NCI-H460 (cell line): ENCODE results near the gene CLCN7. TPM values are rescaled to one million over a fixed set of nuclear protein-coding genes. Genes with fewer than 3 reads are reported as not detected.

ENCODE experiments used
- DNase-seq: peaks from one replicate; pipeline ENCODE4 v3.0.0-alpha.2; 2016; ENCODE audit warnings: low read depth; ENCODE audit errors: extremely low read depth
- total RNA-seq: library from RNA; depleted of rRNA; stranded (reverse); fragments of >200 nt; shearing (Covaris generic); gene quantifications from 2 replicates; pipeline ENCODE4 v1.2.3, GENCODE V29; 2014

Gene CLCN7
- total RNA-seq, 1 experiment from 2014 or later, result 62.0 TPM

GRCh38 chr16:1466054-1466453 is 8.8 kb downstream of the CLCN7 start:
- DNase-seq, result no peak

- DNase-seq, result no peak
Measured at GRCh38 chr16:1465567-1465915, 9.3 kb downstream of the CLCN7 start.

- DNase-seq, result no peak
Measured at GRCh38 chr16:1464894-1465566, 9.8 kb downstream of the CLCN7 start.

GRCh38 chr16:1464196-1464893 is 10.5 kb downstream of the CLCN7 start:
- no peak for DNase-seq

GRCh38 chr16:1461146-1461545 is 13.7 kb downstream of the CLCN7 start:
- no peak for DNase-seq

- DNase-seq, result no peak
Measured at GRCh38 chr16:1460602-1461138, 14.2 kb downstream of the CLCN7 start.

- DNase-seq, result no peak
Measured at GRCh38 chr16:1459967-1460366, 14.9 kb downstream of the CLCN7 start.

GRCh38 chr16:1458977-1459341 is 15.9 kb downstream of the CLCN7 start:
- DNase-seq, result no peak

- DNase-seq, result no peak
Measured at GRCh38 chr16:1458336-1458976, 16.4 kb downstream of the CLCN7 start.

GRCh38 chr16:1457489-1458245 is 17.2 kb downstream of the CLCN7 start:
- DNase-seq, result no peak

GRCh38 chr16:1456951-1457350 is 17.9 kb downstream of the CLCN7 start:
- no peak for DNase-seq

- DNase-seq, result no peak
Measured at GRCh38 chr16:1455190-1456171, 19.3 kb downstream of the CLCN7 start.

- DNase-seq, result no peak
Measured at GRCh38 chr16:1454561-1454960, 20.3 kb downstream of the CLCN7 start.

GRCh38 chr16:1453316-1453715 is 21.5 kb downstream of the CLCN7 start:
- DNase-seq, result no peak

- no peak for DNase-seq
Measured at GRCh38 chr16:1452530-1452929, 22.3 kb downstream of the CLCN7 start.

- DNase-seq, result no peak
Measured at GRCh38 chr16:1451702-1452392, 23.0 kb downstream of the CLCN7 start.

- no peak for DNase-seq
Measured at GRCh38 chr16:1450841-1451240, 24.0 kb downstream of the CLCN7 start.

- no peak for DNase-seq
Measured at GRCh38 chr16:1450218-1450617, 24.6 kb downstream of the CLCN7 start.

- DNase-seq, result no peak
Measured at GRCh38 chr16:1449201-1449788, 25.5 kb downstream of the CLCN7 start.
